Activated T-cell treated with anti-CD3 and anti-CD28 coated beads for 48 hours (primary cell): Measurements from ENCODE around the gene ETV3L.

Source experiments
- DNase-seq: peaks from one replicate; pipeline ENCODE4 v3.0.0-alpha.2; 2020; ENCODE audit warnings: low read depth

ETV3L gene

DNA sequence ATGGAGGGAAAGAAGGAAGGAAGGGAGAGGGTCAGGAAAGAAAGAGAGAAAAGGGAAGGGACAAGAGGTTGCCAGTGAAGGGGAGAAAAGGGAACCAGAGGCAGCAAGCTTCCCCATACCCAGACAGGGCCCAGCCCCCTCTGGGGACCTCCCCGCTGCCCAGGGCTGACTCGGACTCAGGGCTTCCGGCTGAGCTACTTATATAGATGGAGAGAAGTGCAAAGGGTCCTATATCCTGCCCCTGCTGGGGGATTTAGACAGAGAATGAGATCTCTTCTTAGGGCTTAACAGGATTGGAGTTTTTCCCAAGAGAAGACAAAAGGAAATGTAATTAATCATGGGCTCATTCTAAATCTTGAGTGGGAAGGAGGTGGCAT, at the start of gene ETV3L:
Gene ETV3L, minus strand, starts transcription at position 176 of the 377 bp plus-strand sequence. CDS start 285 bp downstream, outside the sequence.
- DNase-seq = no peak

DNA sequence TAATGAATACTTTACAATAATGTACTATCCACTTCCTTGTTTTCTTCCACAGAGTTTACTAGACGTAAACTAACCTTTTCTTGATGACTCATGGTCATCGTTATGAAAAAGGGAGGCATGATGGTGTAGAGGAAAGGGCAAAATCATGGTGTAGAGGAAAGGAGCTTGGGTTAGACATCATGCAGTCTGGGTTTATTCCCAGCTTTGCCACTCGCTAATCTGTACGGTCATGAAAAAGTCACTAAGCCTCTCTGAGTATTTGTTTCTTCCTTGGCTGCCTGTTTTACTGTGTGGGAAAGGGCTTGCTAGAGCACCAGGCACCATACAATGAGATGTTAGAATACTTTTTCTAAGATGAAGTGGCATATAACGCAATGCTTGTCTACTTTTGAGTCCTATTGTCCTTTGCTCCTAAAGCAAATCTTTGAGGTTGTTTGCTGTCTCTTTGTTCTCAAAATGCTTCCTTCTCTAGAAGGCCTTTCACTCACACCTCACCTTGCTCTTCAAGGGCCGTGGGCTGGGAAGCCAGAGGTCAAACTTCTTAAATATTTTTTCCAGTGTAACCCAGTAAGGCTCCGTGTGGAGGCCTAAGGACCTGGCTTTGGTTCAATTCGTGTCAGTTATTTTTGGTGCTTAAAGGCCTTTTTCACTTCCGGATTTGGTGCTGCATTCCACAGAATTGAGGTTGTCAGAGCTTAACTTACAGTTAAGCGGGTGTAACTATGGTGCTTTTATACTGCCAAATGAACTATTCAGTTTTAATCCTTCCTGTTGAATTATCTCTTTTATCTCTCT, 48.5 kb upstream of the ETV3L start:
- no peak for DNase-seq

DNA sequence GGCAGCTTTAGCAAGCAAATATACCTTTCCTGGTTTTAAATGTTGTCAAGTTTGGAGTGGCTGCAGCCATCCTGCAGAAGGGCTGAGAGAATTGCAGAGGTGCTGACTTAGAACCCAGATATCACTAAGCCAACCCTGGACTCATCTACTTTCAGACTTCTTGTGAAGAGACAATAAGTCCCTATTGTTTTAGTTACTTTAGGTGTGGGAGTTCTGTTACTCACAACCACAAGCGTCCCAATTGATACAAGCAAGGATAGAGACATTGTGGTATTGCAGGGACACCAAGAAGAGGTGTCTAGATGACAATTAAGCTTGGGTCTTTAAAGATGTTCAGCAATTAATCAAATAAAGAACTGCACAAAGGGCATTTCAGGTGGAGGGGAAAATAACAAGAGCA, 47.4 kb upstream of the ETV3L start:
- DNase-seq = no peak

DNA sequence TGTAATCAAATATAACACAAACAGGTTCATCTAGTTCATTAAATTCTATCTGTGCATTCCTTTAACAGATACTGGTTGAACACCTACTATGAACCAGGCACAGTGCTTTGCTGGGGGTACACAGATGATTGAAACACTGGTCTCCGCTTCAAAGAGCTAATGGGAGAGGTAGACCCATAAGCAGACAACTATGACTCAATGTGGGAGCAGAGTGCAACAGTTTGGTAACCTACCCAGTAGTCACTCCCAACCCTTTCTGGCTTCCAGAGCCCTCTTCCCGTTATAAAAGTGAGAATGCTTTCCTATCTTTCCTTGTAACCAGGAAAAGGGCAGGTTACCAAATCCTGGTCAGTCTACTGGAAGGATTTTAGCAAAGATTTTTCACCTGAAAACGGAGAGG, 46.6 kb upstream of the ETV3L start:
- DNase-seq = no peak

DNA sequence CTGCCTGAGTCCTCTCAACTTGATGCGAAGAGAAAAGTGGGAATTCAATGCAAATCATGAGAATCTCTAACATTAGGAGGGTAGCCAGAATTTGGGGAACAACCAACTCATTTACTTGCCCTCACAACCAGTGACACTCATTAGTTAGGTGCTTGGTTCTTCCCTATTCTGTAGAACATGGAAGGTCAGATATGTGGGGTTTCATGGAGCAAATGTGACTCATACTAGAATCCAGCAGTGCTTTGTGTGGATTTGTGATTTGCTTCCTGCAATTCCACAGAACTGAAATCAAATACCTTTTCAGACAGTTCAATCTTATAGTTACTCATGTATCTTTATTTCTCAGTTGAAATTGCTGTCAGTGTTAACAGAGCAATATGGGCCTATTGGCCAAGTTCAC, 45.5 kb upstream of the ETV3L start:
- DNase-seq = no peak

DNA sequence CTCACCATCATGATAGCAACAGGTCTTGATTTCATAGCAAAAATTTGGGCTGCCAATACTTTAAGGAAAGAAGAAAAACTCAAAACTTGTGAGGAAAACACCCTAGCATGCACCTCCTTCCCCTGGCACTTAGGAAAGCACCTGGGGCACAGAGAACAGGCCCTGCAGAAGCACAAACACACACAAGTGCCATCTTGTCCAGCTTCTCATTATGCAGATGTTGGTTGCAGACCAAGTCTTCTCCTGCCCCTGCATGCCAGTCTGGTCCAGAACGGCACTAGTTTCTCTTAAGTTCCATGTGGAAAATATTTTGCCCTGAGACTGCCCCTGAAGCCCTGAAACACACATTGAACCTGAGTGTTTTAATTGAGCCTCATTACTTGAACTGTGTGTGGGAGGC, 44.9 kb upstream of the ETV3L start:
- DNase-seq = no peak

DNA sequence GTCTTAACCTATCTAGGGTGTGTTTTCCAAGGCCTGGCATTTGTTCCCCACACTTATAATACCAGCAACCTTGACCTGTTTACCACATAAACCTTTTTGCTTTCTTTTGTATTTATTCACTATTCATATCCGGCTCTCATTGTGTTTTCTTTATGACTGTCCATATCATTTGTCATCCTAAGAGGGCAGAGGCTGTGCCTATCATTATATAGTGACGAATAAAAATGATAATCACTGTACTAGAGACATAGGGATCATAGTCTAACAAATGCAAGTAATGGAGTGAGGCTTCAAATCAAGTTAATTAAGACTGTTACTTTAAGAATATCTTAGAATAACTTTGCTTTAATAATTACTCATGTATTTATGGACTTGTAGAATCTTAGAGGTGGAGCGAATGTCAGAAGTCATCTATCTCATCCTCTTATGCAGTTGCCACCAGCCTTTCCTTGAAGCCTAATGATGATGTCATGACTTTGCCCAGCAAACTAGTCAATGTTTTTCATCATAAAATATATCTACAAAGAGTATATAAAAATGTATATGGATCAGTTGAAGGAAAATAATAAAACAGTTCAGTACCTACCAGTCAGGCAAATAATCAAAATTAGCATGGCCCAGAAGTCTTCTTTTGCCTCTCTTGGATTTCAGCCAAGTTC, 43.3 kb upstream of the ETV3L start:
- DNase-seq = no peak

DNA sequence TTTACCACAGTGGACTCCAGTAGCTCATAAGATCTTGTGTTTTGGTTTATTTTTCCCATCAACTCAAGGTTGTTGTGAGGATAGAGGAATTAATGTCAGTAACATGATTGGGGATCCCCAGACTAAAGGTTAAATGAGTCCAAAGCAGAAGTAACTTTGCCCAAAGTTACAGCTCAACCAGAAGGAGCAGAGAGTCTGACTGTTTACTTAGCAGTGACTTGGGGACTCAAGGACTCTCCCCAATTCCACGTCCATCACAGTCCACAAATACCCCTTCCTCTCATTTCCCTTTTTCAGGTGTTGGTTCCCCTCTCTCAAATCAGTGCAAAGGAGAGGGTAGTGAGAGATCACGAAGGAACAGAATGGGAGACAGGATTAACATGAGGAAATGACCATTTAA, 42.6 kb upstream of the ETV3L start:
- no peak for DNase-seq

DNA sequence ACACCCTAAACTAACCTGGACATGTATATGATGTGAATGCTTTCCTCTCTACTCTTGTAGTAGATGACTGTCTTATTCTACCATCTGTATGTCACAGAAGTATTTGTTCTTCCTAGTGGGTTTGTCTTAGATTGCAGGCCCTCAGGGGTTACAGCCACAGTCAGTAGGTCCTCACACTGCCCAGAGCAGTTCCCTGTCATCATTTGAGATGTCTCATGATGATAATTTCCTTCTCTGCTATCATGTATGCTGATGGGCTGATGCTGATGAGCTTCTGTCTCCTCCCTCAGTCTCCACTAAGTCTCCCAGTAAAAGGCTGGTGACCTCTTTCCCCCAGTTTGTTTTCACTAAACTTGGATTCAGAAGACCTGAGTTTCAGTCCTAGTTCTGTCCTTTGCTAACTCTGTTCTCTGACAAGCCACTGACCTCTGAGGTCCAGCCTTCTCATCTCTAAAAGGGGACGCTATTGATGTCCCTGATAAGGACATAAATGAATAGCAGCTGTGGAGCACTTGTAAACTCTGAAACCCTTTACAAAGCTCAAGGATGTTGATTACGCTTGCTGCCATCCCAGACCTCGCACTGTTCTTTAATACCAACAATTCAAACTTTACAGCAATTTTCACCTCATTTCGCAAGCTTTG, 41.7 kb upstream of the ETV3L start:
- DNase-seq = no peak

DNA sequence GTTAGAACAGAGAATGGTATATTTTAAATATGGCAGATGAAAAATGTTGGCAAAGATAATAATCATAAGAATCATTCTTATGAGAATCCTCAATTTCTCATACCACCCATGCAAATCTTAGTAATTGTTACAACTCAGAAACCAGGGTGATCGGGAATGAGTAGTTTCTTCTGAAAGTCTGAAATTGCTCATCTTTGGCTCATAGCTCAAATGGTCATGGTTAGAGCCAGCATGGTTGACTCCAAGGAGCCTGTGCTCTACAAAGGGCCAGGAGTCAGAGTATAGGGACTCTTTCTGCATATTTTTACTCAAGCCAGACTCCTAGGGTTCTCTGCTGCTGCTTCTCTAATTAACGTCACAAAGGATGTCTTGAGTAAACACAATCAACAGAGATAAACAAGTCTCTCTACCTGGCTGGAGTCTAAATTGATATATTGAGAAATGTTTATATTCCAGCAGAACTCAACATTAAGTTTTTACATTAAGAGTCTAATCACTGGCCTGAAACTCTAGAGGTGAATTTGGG, 40.5 kb upstream of the ETV3L start:
- no peak for DNase-seq

DNA sequence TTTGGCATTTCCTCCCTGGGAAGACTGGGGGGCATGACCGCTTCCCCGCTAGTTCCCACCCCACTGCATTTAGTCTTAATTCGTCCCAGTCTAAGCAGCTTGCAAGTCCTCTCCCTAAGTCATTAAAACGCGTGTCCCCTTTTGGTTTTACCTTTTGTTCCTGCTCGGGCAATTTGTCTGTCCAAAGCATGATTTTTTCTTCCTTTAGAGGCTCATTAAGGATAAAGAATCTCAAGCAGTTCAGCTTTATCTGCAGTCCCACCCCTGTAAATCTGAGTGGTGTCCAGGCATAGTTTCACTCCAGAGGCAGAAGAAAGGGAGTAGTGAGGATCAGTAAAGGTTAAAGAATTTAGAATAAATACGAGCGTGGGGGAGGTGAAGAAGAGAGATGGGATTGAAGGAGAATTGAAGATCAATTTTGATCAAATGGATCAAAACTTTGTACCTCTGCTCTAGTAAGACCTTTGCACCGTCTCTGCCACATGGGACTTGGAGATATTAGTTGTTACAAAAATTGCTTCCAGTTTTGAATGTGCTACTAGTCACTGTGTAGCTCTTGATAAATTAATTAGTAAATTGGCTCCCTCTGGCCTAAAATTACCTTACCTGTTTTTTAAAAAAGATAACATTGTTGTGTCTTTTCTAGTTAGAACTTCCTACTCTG, 39.6 kb upstream of the ETV3L start:
- no peak for DNase-seq

DNA sequence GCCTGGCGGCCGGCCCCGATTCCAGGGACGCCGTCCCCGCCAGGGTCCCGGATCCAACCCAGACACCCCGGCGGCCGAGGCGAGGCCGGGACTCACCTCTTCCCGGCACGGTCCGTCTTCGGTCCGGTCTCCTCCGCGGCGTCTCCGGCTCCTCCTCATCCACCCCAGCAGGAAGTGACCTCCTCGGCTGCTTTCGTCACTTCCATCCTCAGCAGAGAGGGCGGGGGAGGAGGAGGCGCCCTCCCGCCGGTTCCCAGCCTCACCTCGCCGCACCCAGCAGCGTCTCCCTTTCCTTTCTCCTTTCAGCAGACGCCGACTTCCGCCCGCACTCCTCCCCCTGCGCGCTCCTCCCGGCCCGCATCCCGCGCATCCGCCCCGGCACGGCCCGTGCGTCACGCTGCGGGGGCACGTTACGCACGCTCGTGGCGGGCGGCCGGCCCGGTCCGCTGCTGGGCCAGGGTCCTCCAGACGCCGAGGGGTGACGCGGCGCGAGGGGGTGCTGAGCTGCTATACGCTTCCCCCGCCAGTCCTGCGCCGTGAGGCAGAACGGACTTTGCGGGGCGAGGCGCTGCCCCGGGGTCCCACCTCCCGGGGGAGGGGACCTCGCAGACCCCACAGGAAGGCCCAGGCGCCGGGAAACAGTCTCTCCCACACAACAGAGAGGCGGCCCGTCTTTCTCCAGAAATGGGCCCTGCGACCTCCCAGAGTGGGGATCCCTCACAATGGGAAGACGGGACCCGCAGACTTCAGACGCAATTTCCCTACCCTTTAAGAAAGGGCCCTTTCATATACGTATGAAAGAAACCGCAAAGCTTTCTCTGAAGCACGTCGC, 38.8 kb upstream of the ETV3L start, which contains the start of gene ETV3:
Gene ETV3, minus strand, starts transcription at position 176 of the 832 bp plus-strand sequence. CDS start 2,043 bp downstream, outside the sequence.
- DNase-seq = peak; percentile 86

DNA sequence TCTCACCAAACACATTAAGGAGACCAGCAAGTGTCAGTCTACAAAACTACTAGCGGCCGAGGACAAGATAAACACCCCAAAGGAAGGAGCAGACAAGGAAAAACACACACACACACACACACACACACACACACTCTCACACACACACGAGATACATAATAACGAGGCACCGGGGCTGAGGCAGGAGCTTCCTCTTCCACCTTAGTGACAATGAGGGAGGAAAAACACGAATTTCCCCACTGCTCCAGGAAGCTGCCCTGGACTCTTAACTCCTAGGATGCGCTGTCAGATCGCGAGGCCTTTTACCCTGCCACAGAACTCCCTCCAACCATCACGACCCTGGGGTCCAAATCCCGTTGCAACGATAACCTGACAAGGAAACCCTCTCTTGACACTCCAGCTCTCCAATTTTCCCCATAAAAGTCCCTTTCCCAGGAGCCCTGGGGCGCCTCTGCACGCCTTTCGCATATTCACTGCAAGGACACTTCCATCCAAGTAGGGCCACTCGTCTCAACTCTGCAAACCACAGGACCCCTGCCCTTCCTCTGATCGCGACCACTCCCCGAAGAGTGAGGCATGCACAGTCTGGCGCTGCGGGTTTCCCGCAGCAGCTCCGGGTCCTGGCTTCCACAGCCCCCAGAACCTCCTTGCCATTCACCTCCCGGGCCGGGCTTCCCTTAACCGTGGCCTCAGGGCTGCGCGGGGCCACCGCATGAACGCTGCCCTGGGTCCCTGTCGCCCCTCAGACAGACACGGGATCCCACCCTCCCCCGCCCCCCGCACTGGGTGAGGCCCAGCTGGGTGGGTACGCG, 38.0 kb upstream of the ETV3L start:
- no peak for DNase-seq

DNA sequence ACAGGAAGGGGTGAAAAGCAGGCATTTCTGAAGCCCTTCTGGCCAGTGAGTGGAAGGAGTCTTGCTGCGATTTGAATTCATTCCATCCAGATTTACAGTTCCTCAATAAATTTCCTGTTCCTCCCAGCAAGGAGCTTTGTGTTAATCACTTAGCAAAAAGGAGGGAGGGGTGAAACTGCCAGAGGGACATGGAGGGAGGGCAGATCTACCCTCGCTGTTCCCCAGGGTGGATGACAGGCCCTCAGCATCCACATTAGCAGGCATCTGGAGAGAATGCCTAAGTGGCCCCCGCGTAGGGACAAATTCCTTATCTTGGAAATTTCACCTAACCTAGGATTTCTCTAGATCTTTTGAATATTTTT, 37.4 kb upstream of the ETV3L start:
- DNase-seq = no peak

DNA sequence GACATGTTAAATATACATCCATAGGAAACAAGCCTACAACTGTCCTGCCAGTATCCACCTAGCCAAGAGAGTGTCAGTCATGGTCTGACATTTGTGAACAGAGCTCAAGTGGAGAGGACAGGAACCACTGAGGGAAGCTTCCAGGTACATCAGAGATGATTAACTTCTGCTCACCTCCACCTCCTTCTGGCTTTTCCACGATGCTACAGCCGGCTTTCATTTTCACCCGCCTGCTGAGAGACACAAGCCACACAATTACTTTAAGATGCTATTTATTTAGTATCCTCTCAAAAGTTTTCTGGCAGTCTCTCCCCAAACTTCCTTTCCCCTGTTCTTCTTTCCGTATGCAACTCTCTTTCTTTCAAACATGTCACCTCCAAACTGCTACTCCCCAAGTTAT, 36.5 kb upstream of the ETV3L start:
- DNase-seq = no peak

DNA sequence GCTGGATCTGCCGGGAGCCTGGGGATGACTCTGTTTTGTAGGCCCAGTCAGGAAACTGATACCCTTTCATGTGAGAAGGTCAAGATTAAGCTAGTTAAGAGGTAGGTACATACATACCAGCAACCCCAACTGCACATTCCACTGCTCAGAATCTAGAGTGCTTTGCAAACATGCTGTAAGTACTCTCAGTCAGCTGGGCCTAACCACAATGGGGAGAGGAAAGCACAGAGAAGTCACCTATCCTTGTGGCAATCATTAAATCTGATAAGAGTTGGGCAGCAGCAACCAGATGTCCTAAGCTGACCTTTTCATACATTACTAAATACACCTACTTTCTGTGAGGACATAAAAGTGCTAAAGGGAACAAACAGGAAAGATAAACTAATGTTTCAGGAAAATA, 36.0 kb upstream of the ETV3L start:
- no peak for DNase-seq

DNA sequence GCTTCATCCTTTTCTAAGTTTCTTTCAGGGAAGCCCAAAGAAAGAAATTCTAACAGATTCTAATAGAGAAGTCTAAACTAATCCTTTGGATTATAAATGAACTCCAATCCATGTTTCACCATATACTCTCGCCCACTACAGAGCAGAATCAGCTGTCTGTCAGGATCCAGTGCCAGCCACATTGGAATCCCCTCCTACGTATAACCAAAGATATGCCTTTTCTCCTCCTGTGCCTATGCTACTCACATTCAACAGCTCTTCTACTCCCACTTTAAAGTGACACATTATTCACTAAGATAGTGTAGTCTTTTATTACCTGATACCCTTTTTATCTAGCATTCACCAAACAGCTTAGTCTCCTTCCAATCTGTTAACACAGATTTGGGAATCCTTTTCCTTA, 35.5 kb upstream of the ETV3L start:
- no peak for DNase-seq

DNA sequence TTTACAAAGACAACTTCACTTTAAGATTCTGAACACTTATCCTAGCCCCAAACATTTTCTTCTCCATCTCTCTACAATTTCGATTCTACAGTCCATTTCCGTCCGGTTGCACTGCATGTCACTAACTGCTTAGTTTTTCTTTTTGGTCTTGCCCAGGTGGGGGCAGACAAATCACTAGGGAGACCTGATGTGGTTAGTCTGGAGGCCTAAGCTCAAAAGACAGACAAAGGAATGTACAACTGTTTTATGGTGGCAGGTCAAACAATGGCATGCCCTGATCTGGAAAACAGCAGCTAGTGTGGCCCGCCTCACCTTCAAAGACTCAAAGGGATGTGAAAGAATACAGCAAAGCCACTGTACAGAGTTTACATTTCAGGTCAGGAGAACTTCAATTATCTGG, 34.8 kb upstream of the ETV3L start:
- DNase-seq = no peak

DNA sequence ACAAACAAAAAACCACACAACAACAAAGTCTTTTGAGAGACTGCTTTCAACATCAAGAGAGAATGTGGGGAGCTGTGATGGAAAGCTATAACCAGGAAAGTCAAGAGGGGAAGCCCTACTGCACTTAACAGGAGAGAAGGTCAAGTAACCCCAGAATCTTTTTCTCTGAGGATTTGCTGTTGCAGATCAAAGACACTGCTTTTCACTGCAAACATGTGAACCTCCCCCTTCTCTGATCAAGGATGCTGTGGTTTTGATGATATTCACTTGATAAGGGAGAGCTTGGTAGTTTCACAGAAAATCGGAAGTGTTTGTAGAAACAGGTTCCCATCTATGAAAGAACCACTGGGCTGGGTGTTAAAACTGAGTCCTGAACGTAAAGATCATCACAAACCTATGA, 33.8 kb upstream of the ETV3L start:
- no peak for DNase-seq

DNA sequence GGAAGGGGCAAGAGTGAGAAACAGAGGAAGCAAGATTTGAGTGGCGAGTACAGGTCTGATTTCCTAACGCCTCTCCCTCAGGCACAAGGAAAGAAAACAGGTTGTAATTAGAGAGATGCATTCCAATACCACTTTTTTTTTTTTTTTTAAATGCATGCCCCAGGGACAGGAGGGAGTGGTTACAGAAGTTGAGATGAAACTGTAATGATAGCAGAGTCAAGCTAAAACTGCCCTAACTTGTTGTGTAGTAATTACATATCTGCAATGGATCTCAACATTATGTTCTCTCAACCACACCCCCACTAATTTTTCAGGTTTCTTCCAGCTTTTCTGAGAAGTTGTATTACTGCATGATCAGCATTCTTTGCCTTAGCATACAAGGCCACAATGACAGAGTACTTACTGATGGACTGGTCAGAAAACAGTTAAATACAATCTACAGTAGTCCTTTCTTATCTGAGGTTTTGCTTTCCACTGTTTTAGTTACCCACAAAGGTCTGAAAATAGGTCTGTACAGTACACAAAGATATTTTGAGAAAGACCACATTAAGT, 33.1 kb upstream of the ETV3L start:
- no peak for DNase-seq
